ENCODE data around the gene PITPNM2.

DNA sequence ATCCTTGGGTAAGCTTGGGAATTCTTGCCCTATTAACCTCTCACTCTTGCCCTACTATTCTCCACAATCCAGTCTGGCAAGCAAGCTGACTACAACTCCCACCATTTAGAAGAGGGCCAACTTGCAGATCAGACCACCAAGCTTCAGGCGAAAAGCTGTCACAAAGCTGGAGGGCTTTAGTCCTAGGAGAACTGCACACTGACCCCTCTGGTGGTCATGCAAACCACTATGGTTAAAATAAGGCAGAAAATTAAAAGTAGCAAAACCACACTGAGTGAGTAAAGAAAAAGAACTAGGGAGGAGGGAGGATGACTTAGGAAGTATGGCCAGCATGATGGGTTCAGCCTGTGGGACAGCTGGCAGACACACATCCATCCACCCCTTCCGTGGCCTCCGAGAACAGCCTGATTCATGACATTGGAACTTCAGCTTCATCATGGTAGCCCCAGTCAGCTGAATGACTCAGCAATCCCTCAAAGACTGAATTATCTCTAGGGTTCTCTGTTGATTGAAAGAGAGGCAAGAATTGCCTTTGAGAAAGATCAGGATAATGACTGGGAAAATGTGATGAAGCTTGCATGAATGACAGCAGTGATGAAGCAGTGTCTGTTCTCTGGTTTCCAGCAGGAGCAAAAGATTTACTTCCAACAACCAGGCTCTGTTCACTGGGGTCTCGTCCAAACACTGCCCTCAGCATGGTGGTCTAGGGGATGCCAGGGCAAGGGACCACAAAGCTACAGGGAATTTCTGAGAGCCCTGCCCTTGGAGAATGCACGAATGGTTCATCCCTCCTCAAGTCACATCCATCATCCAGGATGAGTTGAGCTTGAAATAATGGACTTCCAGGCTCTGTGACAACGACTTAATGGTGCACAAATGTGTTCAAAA is 24.4 kb downstream of the PITPNM2 start:
- TF ChIP-seq POLR2A (IDR thresholded peaks at IDR 0.05): no peak
- TF ChIP-seq POLR2AphosphoS5 (IDR thresholded peaks at IDR 0.05): peak; percentile 11 to 77 (median 53)
